ENCODE results near the gene MALAT1. TPM values are rescaled to one million over a fixed set of nuclear protein-coding genes. Genes with fewer than 3 reads are reported as not detected.

Gene MALAT1
- total RNA-seq, 1 donor from 2014 or later, result 16,538 TPM

DNA sequence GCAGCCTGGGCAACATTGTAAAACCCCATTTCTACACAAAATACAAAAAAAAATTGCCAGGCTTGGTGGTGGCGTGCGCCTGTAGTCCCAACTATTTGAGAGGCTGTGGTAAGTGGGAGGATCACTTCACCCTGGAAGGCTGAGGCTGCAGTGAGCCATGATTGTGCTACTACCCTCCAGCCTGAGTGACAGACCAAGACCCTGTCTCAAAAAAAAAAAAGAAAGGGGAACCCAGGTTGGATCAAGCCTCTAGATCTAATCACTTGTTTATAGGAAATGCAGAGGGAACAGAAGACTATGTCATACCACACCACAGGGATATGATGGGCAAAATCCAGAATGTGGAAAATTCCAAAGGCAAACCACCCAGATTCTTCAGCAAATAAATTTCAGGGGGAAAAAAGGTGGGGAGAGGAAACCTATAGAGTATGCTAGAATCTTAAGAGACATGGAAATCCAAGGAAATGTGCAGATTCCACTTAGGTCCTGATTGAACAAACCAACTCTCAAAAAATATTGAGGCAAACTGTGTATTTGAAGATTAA is 16.5 kb upstream of the MALAT1 start:
- no peaks in the 10 kb centered on the region for H3K27me3 Mint-ChIP-seq (ENCODE audit: unreplicated experiment)
- peak overlapping the region; percentile 92 for H3K27ac Mint-ChIP-seq (ENCODE audit: unreplicated experiment)
- DNase-seq (ENCODE audit: extremely low spot score, unreplicated experiment), result no peak
- no peaks in the 10 kb centered on the region for H3K36me3 Mint-ChIP-seq (ENCODE audit: unreplicated experiment)
- H3K4me1 Mint-ChIP-seq (ENCODE audit: unreplicated experiment), result peaks cover 72% of the 10 kb centered on the region
- no peak overlapping the region for H3K4me3 Mint-ChIP-seq (ENCODE audit: unreplicated experiment)
- no peaks in the 10 kb centered on the region for H3K9me3 Mint-ChIP-seq (ENCODE audit: unreplicated experiment)
- TF ChIP-seq, protein P1, sequence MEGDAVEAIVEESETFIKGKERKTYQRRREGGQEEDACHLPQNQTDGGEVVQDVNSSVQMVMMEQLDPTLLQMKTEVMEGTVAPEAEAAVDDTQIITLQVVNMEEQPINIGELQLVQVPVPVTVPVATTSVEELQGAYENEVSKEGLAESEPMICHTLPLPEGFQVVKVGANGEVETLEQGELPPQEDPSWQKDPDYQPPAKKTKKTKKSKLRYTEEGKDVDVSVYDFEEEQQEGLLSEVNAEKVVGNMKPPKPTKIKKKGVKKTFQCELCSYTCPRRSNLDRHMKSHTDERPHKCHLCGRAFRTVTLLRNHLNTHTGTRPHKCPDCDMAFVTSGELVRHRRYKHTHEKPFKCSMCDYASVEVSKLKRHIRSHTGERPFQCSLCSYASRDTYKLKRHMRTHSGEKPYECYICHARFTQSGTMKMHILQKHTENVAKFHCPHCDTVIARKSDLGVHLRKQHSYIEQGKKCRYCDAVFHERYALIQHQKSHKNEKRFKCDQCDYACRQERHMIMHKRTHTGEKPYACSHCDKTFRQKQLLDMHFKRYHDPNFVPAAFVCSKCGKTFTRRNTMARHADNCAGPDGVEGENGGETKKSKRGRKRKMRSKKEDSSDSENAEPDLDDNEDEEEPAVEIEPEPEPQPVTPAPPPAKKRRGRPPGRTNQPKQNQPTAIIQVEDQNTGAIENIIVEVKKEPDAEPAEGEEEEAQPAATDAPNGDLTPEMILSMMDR (IDR thresholded peaks at IDR 0.05), result no peak

GRCh38 chr11:65485920-65486219 is 13.0 kb upstream of the MALAT1 start:
- Mint-ChIP-seq H3K27me3 (ENCODE audit: unreplicated experiment) (no peaks in the 10 kb centered on the region), H3K36me3 (ENCODE audit: unreplicated experiment) (no peaks in the 10 kb centered on the region), H3K9me3 (ENCODE audit: unreplicated experiment) (no peaks in the 10 kb centered on the region), H3K4me3 (ENCODE audit: unreplicated experiment) (no peak overlapping the region), H3K4me1 (ENCODE audit: unreplicated experiment) (peaks cover 76% of the 10 kb centered on the region), H3K27ac (ENCODE audit: unreplicated experiment) (no peak overlapping the region)
- TF ChIP-seq, protein P1 (IDR thresholded peaks at IDR 0.05), result no peak
- no peak for DNase-seq (ENCODE audit: extremely low spot score, unreplicated experiment)

GRCh38 chr11:65486570-65487466 is 12.0 kb upstream of the MALAT1 start:
- TF ChIP-seq, protein P1 (IDR thresholded peaks at IDR 0.05), result no peak
- Mint-ChIP-seq H3K27me3 (ENCODE audit: unreplicated experiment) (no peaks in the 10 kb centered on the region), H3K36me3 (ENCODE audit: unreplicated experiment) (no peaks in the 10 kb centered on the region), H3K4me3 (ENCODE audit: unreplicated experiment) (peak overlapping the region; percentile 26), H3K27ac (ENCODE audit: unreplicated experiment) (no peak overlapping the region), H3K9me3 (ENCODE audit: unreplicated experiment) (no peaks in the 10 kb centered on the region), H3K4me1 (ENCODE audit: unreplicated experiment) (peaks cover 81% of the 10 kb centered on the region)
- DNase-seq (ENCODE audit: extremely low spot score, unreplicated experiment), result no peak

- peaks cover 82% of the 10 kb centered on the region for H3K4me1 Mint-ChIP-seq (ENCODE audit: unreplicated experiment)
- no peaks in the 10 kb centered on the region for H3K9me3 Mint-ChIP-seq (ENCODE audit: unreplicated experiment)
- no peak overlapping the region for H3K27ac Mint-ChIP-seq (ENCODE audit: unreplicated experiment)
Measured at GRCh38 chr11:65487467-65488272, 11.2 kb upstream of the MALAT1 start.

More at GRCh38 chr11:65487467-65488272, 11.2 kb upstream of the MALAT1 start:
- DNase-seq (ENCODE audit: extremely low spot score, unreplicated experiment), result peak; percentile 99
- Mint-ChIP-seq H3K36me3 (ENCODE audit: unreplicated experiment) (no peaks in the 10 kb centered on the region), H3K27me3 (ENCODE audit: unreplicated experiment) (no peaks in the 10 kb centered on the region), H3K4me3 (ENCODE audit: unreplicated experiment) (peak overlapping the region; percentile 63)
- TF ChIP-seq, protein P1 (IDR thresholded peaks at IDR 0.05), result no peak

Measured in osteocyte (in vitro differentiated cells).